HepG2 (cell line): ENCODE results near the gene NINJ2. TPM values are rescaled to one million over a fixed set of nuclear protein-coding genes. Genes with fewer than 3 reads are reported as not detected.

ENCODE experiments used
- AKAP8 ChIP-seq: sonication (generic); formaldehyde crosslinking; IDR thresholded peaks from 2 replicates; pipeline ENCODE4 v1.5.1; 2020; ENCODE audit warnings: mild to moderate bottlenecking, missing genetic modification reagents
- BCL3 ChIP-seq: sonication (generic); formaldehyde crosslinking; IDR thresholded peaks from 2 replicates; pipeline ENCODE4 v1.5.1; 2020; ENCODE audit warnings: mild to moderate bottlenecking, missing genetic modification reagents, moderate library complexity
- CBX5 ChIP-seq: sonication (generic); formaldehyde crosslinking; IDR thresholded peaks from 2 replicates; pipeline ENCODE4 v1.4.0; 2020; ENCODE audit warnings: missing genetic modification reagents, borderline replicate concordance
- CEBPB ChIP-seq: IDR thresholded peaks from 2 replicates; pipeline ENCODE4 v1.6.1; 2011; ENCODE audit warnings: low read depth, low read length, improper control_type of control experiment, borderline replicate concordance
- CEBPG ChIP-seq: IDR thresholded peaks from 2 replicates; pipeline ENCODE4 v1.6.1; 2016
- DR1 ChIP-seq: sonication (generic); formaldehyde crosslinking; IDR thresholded peaks from 2 replicates; pipeline ENCODE4 v1.8.0; 2021; ENCODE audit warnings: mild to moderate bottlenecking, missing genetic modification reagents, inconsistent platforms
- ERF ChIP-seq: IDR thresholded peaks from 2 replicates; pipeline ENCODE4 v1.6.1; 2018; ENCODE audit warnings: missing biosample characterization, missing genetic modification reagents
- GLMP ChIP-seq: sonication (generic); formaldehyde crosslinking; IDR thresholded peaks from 2 replicates; pipeline ENCODE4 v1.9.0; 2021; ENCODE audit warnings: missing genetic modification reagents, mild to moderate bottlenecking, borderline replicate concordance
- HNRNPL ChIP-seq: fragments of 200-400 bp; formaldehyde crosslinking; IDR thresholded peaks from 2 replicates; pipeline ENCODE4 v1.6.1; 2017; ENCODE audit warnings: mild to moderate bottlenecking, low read depth, low read length
- NR2F6 ChIP-seq, 2 experiments: IDR thresholded peaks; 2 replicates each; pipeline ENCODE4 v1.6.1; 2016; ENCODE audit warnings: antibody characterized with exemption in 1 of 2, mild to moderate bottlenecking in 1 of 2
- POLR2G ChIP-seq: fragments of 200-400 bp; formaldehyde crosslinking; IDR thresholded peaks from 2 replicates; pipeline ENCODE4 v1.6.1; 2018; ENCODE audit warnings: mild to moderate bottlenecking, low read depth, low read length, moderate library complexity
- PPARG ChIP-seq: conservative IDR thresholded peaks from 2 replicates; pipeline ENCODE4 v1.6.1; 2016; ENCODE audit warnings: missing biosample characterization, missing genetic modification reagents
- SALL1 ChIP-seq: sonication (generic); formaldehyde crosslinking; IDR thresholded peaks from 2 replicates; pipeline ENCODE4 v1.8.0; 2022; ENCODE audit warnings: mild to moderate bottlenecking, missing genetic modification reagents
- SOX5 ChIP-seq: IDR thresholded peaks from 2 replicates; pipeline ENCODE4 v1.6.1; 2016; ENCODE audit warnings: borderline replicate concordance
- TCF7 ChIP-seq: sonication (generic); IDR thresholded peaks from 2 replicates; pipeline ENCODE4 v1.6.1; 2016; ENCODE audit warnings: antibody characterized with exemption, low read depth
- THAP7 ChIP-seq: sonication (generic); formaldehyde crosslinking; IDR thresholded peaks from 2 replicates; pipeline ENCODE4 v1.8.1; 2023; ENCODE audit warnings: mild to moderate bottlenecking, missing genetic modification reagents
- TOPORS ChIP-seq: sonication (generic); formaldehyde crosslinking; IDR thresholded peaks from 2 replicates; pipeline ENCODE4 v1.8.0; 2023; ENCODE audit warnings: mild to moderate bottlenecking, missing genetic modification reagents
- ZBTB20 ChIP-seq: sonication (generic); formaldehyde crosslinking; IDR thresholded peaks from 2 replicates; pipeline ENCODE4 v1.8.1; 2023; ENCODE audit warnings: missing genetic modification reagents, low read depth, mild to moderate bottlenecking, borderline replicate concordance
- ZMAT3 ChIP-seq: sonication (generic); formaldehyde crosslinking; conservative IDR thresholded peaks from 2 replicates; pipeline ENCODE4 v1.7.0; 2021; ENCODE audit warnings: missing genetic modification reagents
- ZNF121 ChIP-seq: sonication (generic); formaldehyde crosslinking; IDR thresholded peaks from 2 replicates; pipeline ENCODE4 v1.5.0; 2020; ENCODE audit warnings: mild to moderate bottlenecking, missing genetic modification reagents
- ZNF281 ChIP-seq: sonication (generic); formaldehyde crosslinking; IDR thresholded peaks from 2 replicates; pipeline ENCODE4 v1.4.0; 2020; ENCODE audit warnings: missing genetic modification reagents, borderline replicate concordance
- ZNF691 ChIP-seq: sonication (generic); formaldehyde crosslinking; IDR thresholded peaks from 2 replicates; pipeline ENCODE4 v1.4.0; 2020; ENCODE audit warnings: missing genetic modification reagents, low read depth, mild to moderate bottlenecking, borderline replicate concordance
- polyA plus RNA-seq, 8 experiments: library from polyadenylated mRNA; depleted of rRNA in 3 of 8; stranded (reverse) in 7 of 8; unstranded in 1 of 8; fragments of >200 nt; fragmentation: Illumina TruSeq in 4 of 8; extraction: Trizol in 4 of 8; gene quantifications; 2 replicates each; pipeline versions ENCODE4 v1.2.1 to v1.2.3, GENCODE V29; 2011 to 2016; ENCODE audit warnings: low read depth in 4 of 8, missing spikeins in 1 of 8, mixed read lengths in 1 of 8; ENCODE audit not compliant: insufficient read depth in 1 of 8
- total RNA-seq, 5 experiments: library from RNA; depleted of rRNA; stranded (reverse); fragments of >200 nt; fragmentation: Illumina TruSeq; extraction: Trizol; gene quantifications; 2 replicates each; pipeline ENCODE4 v1.2.3, GENCODE V29; 2016; ENCODE audit warnings: low read depth in 1 of 5

The NINJ2 gene
- total and polyA plus RNA-seq, 2 of the 13 experiments (the other 11 are each of a cell fraction or from before 2014, with no cell fraction given): 0.62 to 3.8 TPM

- peak; percentile 75 for TF ChIP-seq CEBPG (CRISPR knock-in tag)
- TF ChIP-seq GLMP (CRISPR knock-in tag): no peak
- TF ChIP-seq DR1 (CRISPR knock-in tag): no peak
- 0 out of 2 replicates have a peak, but pooled peaks have one; percentile 5 for TF ChIP-seq ZMAT3 (CRISPR knock-in tag)
- peak; percentile 39; the same call in 1 of the 2 replicates for TF ChIP-seq SALL1 (CRISPR knock-in tag)
- no peak; the same call in 1 of the 2 replicates for TF ChIP-seq ZNF691 (CRISPR knock-in tag)
- TF ChIP-seq ZNF121 (CRISPR knock-in tag): 0 out of 2 replicates have a peak, but pooled peaks have one; percentile 33
- TF ChIP-seq THAP7 (CRISPR knock-in tag): 0 out of 2 replicates have a peak, but pooled peaks have one; percentile 1
- TF ChIP-seq ZNF281 (CRISPR knock-in tag): 0 out of 2 replicates have a peak, but pooled peaks have one; percentile 9
- no peak for TF ChIP-seq PPARG (CRISPR knock-in tag)
- TF ChIP-seq ERF (CRISPR knock-in tag): peak; percentile 13; the same call in 1 of the 2 replicates
- peak; percentile 23; the same call in 1 of the 2 replicates for TF ChIP-seq NR2F6 (IDR thresholded peaks at IDR 0.05)
- peak; percentile 22; the same call in 1 of the 2 replicates for TF ChIP-seq NR2F6 (CRISPR knock-in tag; IDR thresholded peaks at IDR 0.05)
- no peak for TF ChIP-seq AKAP8 (CRISPR knock-in tag)
- TF ChIP-seq CEBPB: peak; percentile 34
- no peak for TF ChIP-seq ZBTB20
- TF ChIP-seq CBX5 (CRISPR knock-in tag): no peak
- TF ChIP-seq POLR2G: peak; percentile 32; the same call in 1 of the 2 replicates
- TF ChIP-seq HNRNPL: peak; percentile 95
- TF ChIP-seq SOX5: peak; percentile 84; the same call in 1 of the 2 replicates
- no peak for TF ChIP-seq TOPORS (CRISPR knock-in tag)
- no peak; the same call in 1 of the 2 replicates for TF ChIP-seq BCL3 (CRISPR knock-in tag)
- no peak; the same call in 1 of the 2 replicates for TF ChIP-seq TCF7
Observed at GRCh38 chr12:570921-571794, 92.1 kb downstream of the NINJ2 start (continued).
